GM15510 (cell line): ENCODE results near the gene PITX3.

Source experiments
- POLR2A ChIP-seq: IDR thresholded peaks from 3 replicates; pipeline ENCODE4 v1.6.1; 2011; ENCODE audit warnings: borderline replicate concordance; ENCODE audit not compliant: insufficient read length; ENCODE audit errors: extremely low read depth

Gene PITX3

GRCh38 chr10:102240467-102241031 lies 763 bp downstream of the PITX3 start:
- no peak for TF ChIP-seq POLR2A

DNA sequence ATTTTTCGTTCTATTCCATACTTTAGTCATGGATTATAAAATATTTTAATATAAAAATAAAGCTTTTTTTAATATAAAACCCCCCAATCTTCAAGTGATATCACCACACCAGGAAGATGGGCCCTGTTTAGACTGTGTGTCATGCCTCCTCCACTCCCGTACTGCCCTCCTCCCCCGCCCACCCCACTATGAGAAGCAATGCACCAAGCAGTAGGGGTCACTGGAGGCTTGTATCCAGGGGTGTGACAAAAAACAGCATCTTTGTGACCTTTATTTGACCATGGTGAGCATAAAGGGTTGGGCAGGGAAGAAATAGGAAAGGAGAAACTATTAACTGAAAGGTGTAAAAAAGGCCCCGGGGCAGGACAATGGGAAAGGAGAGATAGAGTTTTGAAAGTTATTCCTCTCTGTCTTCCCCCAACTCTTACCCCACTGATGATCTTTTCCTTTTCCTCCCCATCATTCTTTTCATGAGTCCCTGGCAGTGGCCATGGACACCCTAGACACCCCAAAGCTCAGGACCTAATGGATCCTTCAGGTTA lies 3.5 kb downstream of the PITX3 start:
- no peak for TF ChIP-seq POLR2A

- no peak for TF ChIP-seq POLR2A
These were observed 5.3 kb downstream of the PITX3 start for GRCh38 chr10:102236006-102236405.

DNA sequence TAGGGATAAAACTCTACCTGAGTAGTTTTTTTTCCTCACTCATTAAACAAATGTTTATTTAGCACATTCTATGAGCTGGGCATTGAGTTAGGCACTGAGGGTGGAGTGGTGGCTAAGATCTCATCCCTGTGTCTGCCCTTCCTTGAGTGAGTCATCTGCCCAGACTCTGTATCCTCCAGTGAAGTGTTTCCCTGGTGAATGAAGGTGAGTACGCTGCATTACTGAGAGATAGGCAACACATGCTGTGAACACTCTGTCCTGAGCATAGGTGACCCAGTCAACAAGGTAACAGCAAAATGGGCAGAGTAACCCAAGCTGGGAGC lies 5.8 kb downstream of the PITX3 start:
- no peak for TF ChIP-seq POLR2A

GRCh38 chr10:102234888-102235597 lies 6.3 kb downstream of the PITX3 start:
- TF ChIP-seq POLR2A = no peak

DNA sequence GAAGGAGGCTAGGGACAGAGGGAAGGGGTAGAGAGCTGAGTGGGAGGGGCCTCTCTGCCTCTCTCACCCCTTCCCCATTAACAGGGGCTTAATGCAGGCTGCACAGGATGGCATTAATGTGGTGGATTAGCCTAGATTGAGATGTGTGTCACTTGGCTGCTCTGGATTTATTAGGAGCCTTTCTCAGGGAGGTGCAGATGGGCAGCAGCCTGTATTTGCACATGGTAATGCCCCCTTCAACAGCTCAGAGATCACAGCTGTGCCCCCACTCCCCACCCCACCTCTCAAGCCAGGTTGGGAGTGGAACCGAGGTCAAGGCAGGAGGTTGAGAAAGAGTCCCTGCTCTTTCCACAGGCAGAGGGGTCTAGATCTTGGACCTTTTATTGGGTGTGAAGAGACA lies 7.3 kb downstream of the PITX3 start:
- TF ChIP-seq POLR2A = no peak

GRCh38 chr10:102231357-102232318 lies 9.7 kb downstream of the PITX3 start:
- TF ChIP-seq POLR2A = no peak

DNA sequence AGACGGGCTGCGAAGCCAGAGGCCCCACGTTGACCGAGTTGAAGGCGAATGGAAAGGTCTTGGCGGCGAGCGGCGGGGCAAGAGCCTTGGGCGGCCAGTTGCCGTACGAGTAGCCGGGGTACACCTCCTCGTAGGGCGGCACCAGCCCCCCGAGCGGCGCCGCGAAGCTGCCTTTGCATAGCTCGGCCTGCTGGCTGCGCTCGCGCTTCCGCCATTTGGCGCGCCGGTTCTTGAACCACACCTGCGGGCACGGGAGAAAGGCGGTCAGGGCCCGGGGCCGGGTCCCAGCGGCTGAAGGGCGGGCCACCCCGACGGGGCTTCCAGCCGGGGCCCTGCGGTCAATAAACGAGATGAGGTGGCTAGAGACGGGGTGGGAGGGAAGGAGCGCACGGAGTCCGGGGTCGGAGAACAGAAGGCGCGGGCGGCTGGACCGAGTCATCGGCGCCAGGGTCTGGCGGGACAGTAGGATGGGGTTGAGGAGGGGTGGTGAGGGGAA lies 10.4 kb downstream of the PITX3 start:
- no peak for TF ChIP-seq POLR2A

- no peak for TF ChIP-seq POLR2A
These were observed 10.9 kb downstream of the PITX3 start for GRCh38 chr10:102230264-102230860.

DNA sequence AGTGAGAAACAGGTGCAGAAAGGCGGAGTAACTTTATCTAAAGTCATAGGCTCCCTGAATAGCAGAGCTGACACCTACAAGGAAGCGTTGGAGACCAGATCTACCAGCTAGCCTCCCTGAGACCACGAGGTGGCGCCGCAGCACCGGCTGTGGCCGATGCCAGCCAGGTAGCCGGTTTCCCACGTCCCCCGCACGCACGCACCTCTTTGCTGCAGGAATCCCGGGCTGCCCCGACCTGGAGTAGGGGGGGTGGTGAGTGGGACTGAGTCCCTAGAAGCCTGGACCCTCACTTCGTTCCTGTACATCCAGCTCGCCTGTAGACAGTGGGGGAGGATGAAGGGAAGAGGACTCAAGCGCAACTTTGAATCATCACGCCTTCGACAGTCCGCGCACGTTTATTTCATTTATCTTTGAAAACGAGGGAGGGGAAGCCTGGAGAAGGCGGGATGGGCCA lies 11.5 kb downstream of the PITX3 start:
- no peak for TF ChIP-seq POLR2A

DNA sequence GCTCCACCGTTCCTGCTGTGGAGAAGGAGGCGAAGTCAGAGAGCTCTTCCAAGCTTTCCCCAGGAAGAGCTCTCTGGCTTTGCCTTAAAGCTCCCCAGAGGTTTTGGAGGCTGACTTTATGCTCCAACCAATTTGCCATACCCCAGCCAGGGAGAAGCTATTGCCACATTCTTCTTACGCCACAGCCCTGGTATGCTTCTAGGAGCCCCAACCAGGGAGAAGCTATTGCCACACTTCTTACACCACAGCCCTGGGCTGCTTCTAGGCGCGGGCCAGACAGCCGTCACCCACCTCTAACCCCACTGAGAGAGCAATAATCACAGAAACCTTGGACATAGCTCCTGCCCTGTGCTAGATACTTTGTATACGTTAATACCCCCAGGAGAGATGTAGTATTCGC lies 14.3 kb downstream of the PITX3 start:
- TF ChIP-seq POLR2A = no peak

DNA sequence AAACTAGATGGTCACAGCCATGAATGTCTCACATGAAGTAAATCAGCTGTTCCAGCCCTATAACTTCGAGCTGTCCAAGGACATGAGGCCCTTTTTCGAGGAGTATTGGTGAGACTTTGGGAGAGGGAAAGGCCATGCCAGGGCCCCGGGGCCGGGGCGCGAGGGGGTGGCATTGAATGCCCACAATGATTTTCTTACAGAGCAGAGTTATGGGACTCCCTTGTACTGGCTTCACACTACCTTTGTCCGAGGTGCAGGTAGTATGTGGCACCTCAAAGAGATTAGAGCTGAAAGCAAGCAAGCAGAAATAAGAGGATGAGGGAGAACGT lies 14.8 kb downstream of the PITX3 start:
- no peak for TF ChIP-seq POLR2A

DNA sequence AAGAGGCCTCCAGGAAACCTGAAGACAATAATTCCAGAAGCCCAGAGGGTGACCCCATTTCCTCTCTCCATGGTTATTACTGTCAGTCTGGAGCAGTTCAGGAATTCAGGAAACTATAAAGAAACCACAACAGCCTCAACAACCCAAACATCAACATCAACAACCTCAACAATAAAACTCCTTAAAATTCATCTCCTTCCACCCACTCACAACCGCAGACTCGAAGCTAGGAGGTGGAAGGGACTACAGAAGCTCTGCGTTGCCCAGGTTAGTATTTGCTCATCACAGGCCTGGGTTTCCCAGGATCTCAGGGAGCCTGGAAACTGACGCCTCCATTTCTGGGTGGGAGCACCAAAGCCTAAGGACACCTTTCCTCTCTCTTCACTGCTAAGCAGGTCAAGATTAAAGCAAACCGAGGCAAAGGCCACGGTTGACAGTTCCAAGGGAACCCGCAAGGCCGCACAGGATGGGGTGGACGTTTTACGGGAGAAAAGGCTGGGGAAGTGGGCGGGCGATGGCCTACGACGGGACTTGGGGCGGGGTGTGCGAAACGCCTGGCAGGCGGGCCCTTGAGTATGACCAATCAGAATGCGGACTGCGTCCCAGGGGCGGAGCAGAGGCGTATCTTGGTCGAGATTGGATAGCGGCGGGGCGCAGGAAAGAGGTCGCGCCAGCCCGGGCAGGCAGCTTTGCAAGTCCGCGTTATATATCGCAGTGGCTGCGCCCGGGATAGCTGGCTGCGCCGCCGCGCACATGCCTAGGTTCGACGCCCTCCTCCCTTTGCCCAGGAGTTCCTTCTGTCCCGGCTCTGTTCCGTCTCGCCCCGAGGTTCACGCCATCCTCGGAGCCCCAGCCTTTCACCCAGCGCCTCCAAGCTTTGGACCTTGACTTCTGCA lies 15.4 kb downstream of the PITX3 start, which contains the start of gene ELOVL3:
Gene ELOVL3, plus strand, starts transcription at position 654 of the 896 bp plus-strand sequence. CDS start 250 bp downstream, outside the sequence.
- no peak for TF ChIP-seq POLR2A

DNA sequence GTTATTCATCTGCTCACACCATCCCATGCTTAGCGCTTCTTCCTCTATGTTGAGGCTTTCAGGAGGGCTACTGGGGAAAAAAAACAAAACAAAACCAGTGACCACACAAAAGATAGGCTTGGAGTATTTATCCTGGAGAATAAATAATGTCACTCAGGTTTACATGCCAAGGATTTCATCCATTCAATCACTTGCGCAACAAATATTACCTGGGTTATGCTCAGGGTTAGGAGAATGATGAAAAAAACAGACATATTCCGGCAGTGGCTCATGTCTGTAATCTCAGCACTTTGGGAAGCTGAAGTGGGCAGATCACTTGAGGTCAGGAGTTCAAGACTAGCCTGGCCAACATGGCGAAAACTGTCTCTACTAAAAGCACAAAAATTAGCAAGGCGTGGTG lies 18.5 kb downstream of the PITX3 start:
- no peak for TF ChIP-seq POLR2A
